ENCODE data around the gene FYN. TPM values are rescaled to one million over a fixed set of nuclear protein-coding genes. Genes with fewer than 3 reads are reported as not detected.

Gene FYN
- total and polyA plus RNA-seq, 4 donors = 11.2 to 28.3 (median 19.7) TPM

DNA sequence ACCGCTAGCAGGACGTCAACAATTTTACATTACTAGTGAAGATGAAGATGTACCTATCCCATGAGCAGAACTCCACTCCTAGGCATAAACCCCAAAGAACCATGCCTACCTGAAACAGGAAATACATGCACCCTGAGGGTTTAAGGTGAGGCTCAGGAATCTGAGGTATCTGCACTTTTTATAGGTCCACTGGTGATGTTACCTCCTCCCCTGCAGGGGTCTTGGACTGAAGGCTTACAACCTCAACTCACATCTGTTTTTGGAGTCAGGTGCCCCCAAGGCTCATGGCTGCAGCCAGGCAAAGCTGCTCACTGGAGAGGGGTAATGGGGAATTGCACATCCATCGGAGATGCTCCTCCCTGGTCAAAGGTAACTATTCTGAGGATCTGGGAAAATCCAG, 135.1 kb downstream of the FYN start:
- H3K9me3 ChIP-seq (ENCODE audit: control insufficient read depth in 4 of 4, low read length in 3 of 4) = no peaks in the 10 kb centered on the region
- no peaks in the 10 kb centered on the region for H3K4me1 ChIP-seq (ENCODE audit: control insufficient read depth in 4 of 4, insufficient read depth in 4 of 4, low read length in 3 of 4)
- no peak for TF ChIP-seq TAF1 (conservative IDR thresholded peaks at IDR 0.05)
- TF ChIP-seq HNF4A (conservative IDR thresholded peaks at IDR 0.05) = no peak
- no peak for TF ChIP-seq RXRA (IDR thresholded peaks at IDR 0.05)
- no peak for TF ChIP-seq EGR1 (IDR thresholded peaks at IDR 0.05; ENCODE audit: low read depth in 2 of 2)
- TF ChIP-seq, protein P1, sequence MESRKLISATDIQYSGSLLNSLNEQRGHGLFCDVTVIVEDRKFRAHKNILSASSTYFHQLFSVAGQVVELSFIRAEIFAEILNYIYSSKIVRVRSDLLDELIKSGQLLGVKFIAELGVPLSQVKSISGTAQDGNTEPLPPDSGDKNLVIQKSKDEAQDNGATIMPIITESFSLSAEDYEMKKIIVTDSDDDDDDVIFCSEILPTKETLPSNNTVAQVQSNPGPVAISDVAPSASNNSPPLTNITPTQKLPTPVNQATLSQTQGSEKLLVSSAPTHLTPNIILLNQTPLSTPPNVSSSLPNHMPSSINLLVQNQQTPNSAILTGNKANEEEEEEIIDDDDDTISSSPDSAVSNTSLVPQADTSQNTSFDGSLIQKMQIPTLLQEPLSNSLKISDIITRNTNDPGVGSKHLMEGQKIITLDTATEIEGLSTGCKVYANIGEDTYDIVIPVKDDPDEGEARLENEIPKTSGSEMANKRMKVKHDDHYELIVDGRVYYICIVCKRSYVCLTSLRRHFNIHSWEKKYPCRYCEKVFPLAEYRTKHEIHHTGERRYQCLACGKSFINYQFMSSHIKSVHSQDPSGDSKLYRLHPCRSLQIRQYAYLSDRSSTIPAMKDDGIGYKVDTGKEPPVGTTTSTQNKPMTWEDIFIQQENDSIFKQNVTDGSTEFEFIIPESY (IDR thresholded peaks at IDR 0.05) = no peak
- TF ChIP-seq HNF4G (IDR thresholded peaks at IDR 0.05) = no peak
- TF ChIP-seq, protein P2, sequence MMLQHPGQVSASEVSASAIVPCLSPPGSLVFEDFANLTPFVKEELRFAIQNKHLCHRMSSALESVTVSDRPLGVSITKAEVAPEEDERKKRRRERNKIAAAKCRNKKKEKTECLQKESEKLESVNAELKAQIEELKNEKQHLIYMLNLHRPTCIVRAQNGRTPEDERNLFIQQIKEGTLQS (IDR thresholded peaks at IDR 0.05) = no peak
- no peak for TF ChIP-seq NR2F2 (IDR thresholded peaks at IDR 0.05)
- no peak for TF ChIP-seq FOXA1 (IDR thresholded peaks at IDR 0.05)
- no peak for TF ChIP-seq YY1 (IDR thresholded peaks at IDR 0.05)
- TF ChIP-seq FOXA2 (IDR thresholded peaks at IDR 0.05) = no peak
- TF ChIP-seq GABPA (IDR thresholded peaks at IDR 0.05 in 1 of 2, conservative IDR thresholded peaks at IDR 0.05 in 1 of 2) = no peak
- TF ChIP-seq, protein P3, sequence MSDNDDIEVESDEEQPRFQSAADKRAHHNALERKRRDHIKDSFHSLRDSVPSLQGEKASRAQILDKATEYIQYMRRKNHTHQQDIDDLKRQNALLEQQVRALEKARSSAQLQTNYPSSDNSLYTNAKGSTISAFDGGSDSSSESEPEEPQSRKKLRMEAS (IDR thresholded peaks at IDR 0.05) = no peak
- no peak for TF ChIP-seq JUND (IDR thresholded peaks at IDR 0.05)
- TF ChIP-seq, protein P4, sequence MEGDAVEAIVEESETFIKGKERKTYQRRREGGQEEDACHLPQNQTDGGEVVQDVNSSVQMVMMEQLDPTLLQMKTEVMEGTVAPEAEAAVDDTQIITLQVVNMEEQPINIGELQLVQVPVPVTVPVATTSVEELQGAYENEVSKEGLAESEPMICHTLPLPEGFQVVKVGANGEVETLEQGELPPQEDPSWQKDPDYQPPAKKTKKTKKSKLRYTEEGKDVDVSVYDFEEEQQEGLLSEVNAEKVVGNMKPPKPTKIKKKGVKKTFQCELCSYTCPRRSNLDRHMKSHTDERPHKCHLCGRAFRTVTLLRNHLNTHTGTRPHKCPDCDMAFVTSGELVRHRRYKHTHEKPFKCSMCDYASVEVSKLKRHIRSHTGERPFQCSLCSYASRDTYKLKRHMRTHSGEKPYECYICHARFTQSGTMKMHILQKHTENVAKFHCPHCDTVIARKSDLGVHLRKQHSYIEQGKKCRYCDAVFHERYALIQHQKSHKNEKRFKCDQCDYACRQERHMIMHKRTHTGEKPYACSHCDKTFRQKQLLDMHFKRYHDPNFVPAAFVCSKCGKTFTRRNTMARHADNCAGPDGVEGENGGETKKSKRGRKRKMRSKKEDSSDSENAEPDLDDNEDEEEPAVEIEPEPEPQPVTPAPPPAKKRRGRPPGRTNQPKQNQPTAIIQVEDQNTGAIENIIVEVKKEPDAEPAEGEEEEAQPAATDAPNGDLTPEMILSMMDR (IDR thresholded peaks at IDR 0.05; ENCODE audit: low read depth, low read length, missing input control) = no peak
- TF ChIP-seq, protein P5, sequence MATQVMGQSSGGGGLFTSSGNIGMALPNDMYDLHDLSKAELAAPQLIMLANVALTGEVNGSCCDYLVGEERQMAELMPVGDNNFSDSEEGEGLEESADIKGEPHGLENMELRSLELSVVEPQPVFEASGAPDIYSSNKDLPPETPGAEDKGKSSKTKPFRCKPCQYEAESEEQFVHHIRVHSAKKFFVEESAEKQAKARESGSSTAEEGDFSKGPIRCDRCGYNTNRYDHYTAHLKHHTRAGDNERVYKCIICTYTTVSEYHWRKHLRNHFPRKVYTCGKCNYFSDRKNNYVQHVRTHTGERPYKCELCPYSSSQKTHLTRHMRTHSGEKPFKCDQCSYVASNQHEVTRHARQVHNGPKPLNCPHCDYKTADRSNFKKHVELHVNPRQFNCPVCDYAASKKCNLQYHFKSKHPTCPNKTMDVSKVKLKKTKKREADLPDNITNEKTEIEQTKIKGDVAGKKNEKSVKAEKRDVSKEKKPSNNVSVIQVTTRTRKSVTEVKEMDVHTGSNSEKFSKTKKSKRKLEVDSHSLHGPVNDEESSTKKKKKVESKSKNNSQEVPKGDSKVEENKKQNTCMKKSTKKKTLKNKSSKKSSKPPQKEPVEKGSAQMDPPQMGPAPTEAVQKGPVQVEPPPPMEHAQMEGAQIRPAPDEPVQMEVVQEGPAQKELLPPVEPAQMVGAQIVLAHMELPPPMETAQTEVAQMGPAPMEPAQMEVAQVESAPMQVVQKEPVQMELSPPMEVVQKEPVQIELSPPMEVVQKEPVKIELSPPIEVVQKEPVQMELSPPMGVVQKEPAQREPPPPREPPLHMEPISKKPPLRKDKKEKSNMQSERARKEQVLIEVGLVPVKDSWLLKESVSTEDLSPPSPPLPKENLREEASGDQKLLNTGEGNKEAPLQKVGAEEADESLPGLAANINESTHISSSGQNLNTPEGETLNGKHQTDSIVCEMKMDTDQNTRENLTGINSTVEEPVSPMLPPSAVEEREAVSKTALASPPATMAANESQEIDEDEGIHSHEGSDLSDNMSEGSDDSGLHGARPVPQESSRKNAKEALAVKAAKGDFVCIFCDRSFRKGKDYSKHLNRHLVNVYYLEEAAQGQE (IDR thresholded peaks at IDR 0.05) = no peak
- H3K36me3 ChIP-seq (ENCODE audit: control insufficient read depth in 4 of 4, insufficient read depth in 3 of 4, low read depth in 1 of 4, low read length in 3 of 4) = no peaks in the 10 kb centered on the region
- no peak overlapping the region for H3K9ac ChIP-seq (ENCODE audit: low read depth in 1 of 2, low read length in 2 of 2)
- no peak for DNase-seq (ENCODE audit: low spot score)
- no peaks in the 10 kb centered on the region for H3K27me3 ChIP-seq (ENCODE audit: control insufficient read depth in 4 of 4, insufficient read depth in 4 of 4, low read length in 3 of 4)
- no peak overlapping the region for H3K4me3 ChIP-seq (ENCODE audit: low read depth in 1 of 3, low read length in 3 of 3)
- H3K27ac ChIP-seq (ENCODE audit: low read depth in 1 of 2, low read length in 2 of 2) = no peak overlapping the region
- 87% methylated on average over 3 of the region's 3 CpGs for WGBS

DNA sequence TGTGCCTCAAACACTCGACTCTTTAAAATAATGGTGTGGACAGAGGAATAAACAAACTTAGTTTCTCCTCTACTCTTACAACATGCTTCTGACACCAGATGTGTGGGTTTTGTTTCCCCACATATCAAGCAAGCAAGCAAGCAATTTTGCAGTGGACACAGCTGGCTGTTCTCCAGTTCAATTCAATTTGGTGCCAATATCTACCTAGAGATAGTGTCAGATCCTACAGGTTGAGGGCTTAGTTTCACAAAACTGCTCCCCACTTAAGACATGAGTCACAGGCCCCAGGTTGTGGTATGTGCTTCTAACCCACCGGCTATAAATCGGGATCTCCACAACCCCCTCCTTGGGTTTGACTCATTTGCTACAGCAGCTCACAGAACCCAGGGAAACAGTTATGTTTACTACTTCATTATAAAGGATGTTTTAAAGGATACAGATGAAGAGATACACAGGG, 136.2 kb downstream of the FYN start:
- WGBS = 53% methylated on average over 3 of the region's 3 CpGs
- H3K27me3 ChIP-seq (ENCODE audit: control insufficient read depth in 4 of 4, insufficient read depth in 4 of 4, low read length in 3 of 4) = no peaks in the 10 kb centered on the region
- H3K9ac ChIP-seq (ENCODE audit: low read depth in 1 of 2, low read length in 2 of 2) = no peak overlapping the region
- DNase-seq (ENCODE audit: low spot score) = no peak
- no peak overlapping the region for H3K27ac ChIP-seq (ENCODE audit: low read depth in 1 of 2, low read length in 2 of 2)
- H3K36me3 ChIP-seq (ENCODE audit: control insufficient read depth in 4 of 4, insufficient read depth in 3 of 4, low read depth in 1 of 4, low read length in 3 of 4) = no peaks in the 10 kb centered on the region
- H3K9me3 ChIP-seq (ENCODE audit: control insufficient read depth in 4 of 4, low read length in 3 of 4) = no peaks in the 10 kb centered on the region
- no peaks in the 10 kb centered on the region for H3K4me1 ChIP-seq (ENCODE audit: control insufficient read depth in 4 of 4, insufficient read depth in 4 of 4, low read length in 3 of 4)
- no peak for TF ChIP-seq SP1 (IDR thresholded peaks at IDR 0.05)
- no peak overlapping the region for H3K4me3 ChIP-seq (ENCODE audit: low read depth in 1 of 3, low read length in 3 of 3)
